ENCODE data around the gene PAK6.

DNA sequence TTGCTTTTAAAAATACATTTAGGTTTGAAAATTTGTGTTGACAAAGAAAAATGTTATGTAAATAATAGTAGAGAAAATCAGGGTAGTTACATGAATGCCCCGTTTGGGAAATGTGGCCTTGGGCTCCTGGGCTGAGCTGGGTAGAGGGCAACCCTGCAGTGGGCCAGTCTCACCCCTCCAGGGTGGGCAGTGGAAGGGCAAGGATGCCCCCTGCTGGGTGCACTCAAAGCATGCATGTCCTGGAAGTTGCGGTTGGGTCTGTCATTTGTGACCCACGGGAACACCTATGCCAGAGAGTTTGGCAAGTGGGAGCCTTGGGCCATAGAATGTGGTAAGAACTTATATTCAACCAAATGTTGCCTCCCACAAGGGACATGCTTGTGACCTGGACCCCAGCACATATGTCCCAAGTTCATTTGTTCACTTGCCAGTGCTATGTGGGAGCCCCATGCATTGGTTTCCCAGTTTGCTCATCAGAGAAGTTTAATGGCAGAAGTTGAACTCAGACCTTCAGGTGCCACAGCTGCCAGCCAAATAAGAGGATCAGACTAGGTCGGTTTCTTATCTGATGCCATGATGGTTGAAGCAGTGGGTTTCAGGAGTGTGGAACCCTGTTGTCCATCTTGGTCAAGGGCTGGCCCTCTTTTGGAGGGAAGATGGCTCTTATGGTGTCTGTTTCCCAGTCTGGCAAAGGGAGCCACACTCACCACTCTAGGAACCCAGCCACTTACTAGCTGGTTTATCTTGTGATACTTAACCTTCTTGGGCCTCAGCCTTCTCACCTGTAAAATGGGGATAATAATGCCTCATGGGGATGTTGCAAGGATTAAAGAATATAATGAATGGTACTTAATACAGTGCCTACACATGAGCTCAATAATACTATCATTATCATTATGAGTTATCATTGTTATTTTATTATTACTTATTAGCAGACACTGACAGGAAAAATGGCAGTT lies 71.4 kb downstream of the PAK6 start:
- TF ChIP-seq, protein P1, sequence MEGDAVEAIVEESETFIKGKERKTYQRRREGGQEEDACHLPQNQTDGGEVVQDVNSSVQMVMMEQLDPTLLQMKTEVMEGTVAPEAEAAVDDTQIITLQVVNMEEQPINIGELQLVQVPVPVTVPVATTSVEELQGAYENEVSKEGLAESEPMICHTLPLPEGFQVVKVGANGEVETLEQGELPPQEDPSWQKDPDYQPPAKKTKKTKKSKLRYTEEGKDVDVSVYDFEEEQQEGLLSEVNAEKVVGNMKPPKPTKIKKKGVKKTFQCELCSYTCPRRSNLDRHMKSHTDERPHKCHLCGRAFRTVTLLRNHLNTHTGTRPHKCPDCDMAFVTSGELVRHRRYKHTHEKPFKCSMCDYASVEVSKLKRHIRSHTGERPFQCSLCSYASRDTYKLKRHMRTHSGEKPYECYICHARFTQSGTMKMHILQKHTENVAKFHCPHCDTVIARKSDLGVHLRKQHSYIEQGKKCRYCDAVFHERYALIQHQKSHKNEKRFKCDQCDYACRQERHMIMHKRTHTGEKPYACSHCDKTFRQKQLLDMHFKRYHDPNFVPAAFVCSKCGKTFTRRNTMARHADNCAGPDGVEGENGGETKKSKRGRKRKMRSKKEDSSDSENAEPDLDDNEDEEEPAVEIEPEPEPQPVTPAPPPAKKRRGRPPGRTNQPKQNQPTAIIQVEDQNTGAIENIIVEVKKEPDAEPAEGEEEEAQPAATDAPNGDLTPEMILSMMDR (IDR thresholded peaks at IDR 0.05; ENCODE audit: poor library complexity): peak; percentile 72
- no peak for TF ChIP-seq EZH2 (IDR thresholded peaks at IDR 0.05; ENCODE audit: borderline replicate concordance)
- TF ChIP-seq EZH2phosphoT487 (IDR thresholded peaks at IDR 0.05; ENCODE audit: low read depth, severe bottlenecking, unreplicated experiment): no peak

Data from hepatocyte (in vitro differentiated cells).